Smooth muscle cell (in vitro differentiated cells): Measurements from ENCODE around the gene RFNG. TPM values are rescaled to one million over a fixed set of nuclear protein-coding genes. Genes with fewer than 3 reads are reported as not detected.

ENCODE experiments used
- DNase-seq: peaks from one replicate; lab custom pipeline; 2025; ENCODE audit not compliant: unreplicated experiment; lab: John Stamatoyannopoulos, UW
- H2AFZ ChIP-seq: fragments of 200-600 bp; sonication (generic); 2 replicates; pipeline ENCODE4 v1.6.0; 2016; ENCODE audit warnings: antibody characterized with exemption, low read depth, mild to moderate bottlenecking
- H3F3A ChIP-seq: fragments of 200-600 bp; sonication (generic); 2 replicates; pipeline ENCODE4 v1.6.0; 2017; ENCODE audit warnings: antibody characterized with exemption, low read depth
- H3K27ac ChIP-seq: fragments of 200-600 bp; sonication (generic); 2 replicates; pipeline ENCODE4 v1.5.1; 2016; ENCODE audit warnings: low read depth, mild to moderate bottlenecking
- H3K27me3 ChIP-seq: fragments of 200-600 bp; sonication (generic); 2 replicates; pipeline ENCODE4 v1.6.1; 2016; ENCODE audit warnings: low read depth, mild to moderate bottlenecking
- H3K36me3 ChIP-seq: fragments of 200-600 bp; sonication (generic); 2 replicates; pipeline ENCODE4 v1.5.1; 2016; ENCODE audit warnings: low read depth
- H3K4me1 ChIP-seq: fragments of 200-600 bp; sonication (generic); 2 replicates; pipeline ENCODE4 v1.5.1; 2016; ENCODE audit warnings: low read depth
- H3K4me2 ChIP-seq: fragments of 200-600 bp; sonication (generic); 2 replicates; pipeline ENCODE4 v1.6.0; 2016; ENCODE audit warnings: mild to moderate bottlenecking
- H3K4me3 ChIP-seq: fragments of 200-600 bp; sonication (generic); 2 replicates; pipeline ENCODE4 v1.5.1; 2016; ENCODE audit warnings: mild to moderate bottlenecking
- H3K79me2 ChIP-seq: fragments of 200-600 bp; sonication (generic); 2 replicates; pipeline ENCODE4 v1.6.0; 2016; ENCODE audit warnings: low read depth, mild to moderate bottlenecking
- H3K9ac ChIP-seq: fragments of 200-600 bp; sonication (generic); 2 replicates; pipeline ENCODE4 v1.6.0; 2016; ENCODE audit warnings: low read depth
- H3K9me3 ChIP-seq: fragments of 200-600 bp; sonication (generic); replicated peaks from 2 replicates; pipeline ENCODE4 v1.5.1; 2016; ENCODE audit warnings: low read depth
- H4K20me1 ChIP-seq: fragments of 200-600 bp; sonication (generic); 2 replicates; pipeline ENCODE4 v1.6.0; 2016; ENCODE audit warnings: low read depth
- CTCF ChIP-seq: fragments of 200-600 bp; sonication (generic); IDR thresholded peaks from 2 replicates; pipeline ENCODE4 v1.5.1; 2017; ENCODE audit warnings: borderline replicate concordance, mild to moderate bottlenecking, antibody characterized with exemption; ENCODE audit not compliant: insufficient read depth, poor library complexity, severe bottlenecking
- WGBS: methylation state at CpG from one replicate; pipeline ENCODE4 v1.1.7; 2016; ENCODE audit warnings: low lambda C conversion rate; 5-methylcytosine and 5-hydroxymethylcytosine counted together
- polyA plus RNA-seq: library from polyadenylated mRNA; unstranded; fragments of >200 nt; fragmentation: Nextera tagmentation; extraction: Ambion mirVana; gene quantifications from 2 replicates; pipeline ENCODE4 v1.2.1, GENCODE V29; 2016
- total RNA-seq: library from RNA; depleted of rRNA; stranded (reverse); fragments of >200 nt; gene quantifications from 2 replicates; pipeline ENCODE4 v1.2.3, GENCODE V29; 2014

The RFNG gene
- total and polyA plus RNA-seq, 2 experiments from 2014 or later = 27.1 to 54.9 TPM

GRCh38 chr17:82017612-82018151 lies 33.9 kb downstream of the RFNG start:
- H3K9me3 ChIP-seq = no peaks in the 10 kb centered on the region
- peaks cover 27% of the 10 kb centered on the region for H4K20me1 ChIP-seq

GRCh38 chr17:82016875-82017459 lies 34.6 kb downstream of the RFNG start:
- no peak overlapping the region for H2AFZ ChIP-seq
- H3K27ac ChIP-seq = no peak overlapping the region
- WGBS = 98% methylated on average over 11 of the region's 24 CpGs
- H3K4me3 ChIP-seq = no peak overlapping the region
- peaks cover 25% of the 10 kb centered on the region for H4K20me1 ChIP-seq
- H3K9me3 ChIP-seq = no peaks in the 10 kb centered on the region
- no peak for DNase-seq
- H3F3A ChIP-seq = no peaks in the 10 kb centered on the region
- H3K27me3 ChIP-seq = no peaks in the 10 kb centered on the region
- TF ChIP-seq CTCF = no peak
- H3K4me1 ChIP-seq = peaks cover 5% of the 10 kb centered on the region
- no peak overlapping the region for H3K4me2 ChIP-seq
- H3K79me2 ChIP-seq = peaks cover under 1% of the 10 kb centered on the region
- H3K36me3 ChIP-seq = no peaks in the 10 kb centered on the region
- no peak overlapping the region for H3K9ac ChIP-seq

More at GRCh38 chr17:82017612-82018151, 33.9 kb downstream of the RFNG start:
- Histone ChIP-seq H2AFZ (no peak overlapping the region), H3K27me3 (no peaks in the 10 kb centered on the region), H3F3A (no peaks in the 10 kb centered on the region), H3K79me2 (peaks cover 3% of the 10 kb centered on the region), H3K4me2 (no peak overlapping the region), H3K36me3 (no peaks in the 10 kb centered on the region), H3K4me1 (peaks cover 8% of the 10 kb centered on the region), H3K9ac (no peak overlapping the region), H3K4me3 (no peak overlapping the region), H3K27ac (no peak overlapping the region)
- no peak for DNase-seq
- WGBS = 95% methylated on average over 13 of the region's 13 CpGs
- TF ChIP-seq CTCF = no peak

GRCh38 chr17:82016061-82016874 lies 35.3 kb downstream of the RFNG start:
- TF ChIP-seq CTCF = no peak
- no peaks in the 10 kb centered on the region for H3K9me3 ChIP-seq
- peaks cover 18% of the 10 kb centered on the region for H4K20me1 ChIP-seq
- no peaks in the 10 kb centered on the region for H3K36me3 ChIP-seq
- H3K4me3 ChIP-seq = no peak overlapping the region
- 95% methylated on average over 26 of the region's 28 CpGs for WGBS
- DNase-seq = no peak
- no peaks in the 10 kb centered on the region for H3F3A ChIP-seq
- H2AFZ ChIP-seq = no peak overlapping the region
- H3K4me2 ChIP-seq = no peak overlapping the region
- no peak overlapping the region for H3K9ac ChIP-seq
- no peaks in the 10 kb centered on the region for H3K79me2 ChIP-seq
- H3K27me3 ChIP-seq = no peaks in the 10 kb centered on the region
- no peaks in the 10 kb centered on the region for H3K4me1 ChIP-seq
- no peak overlapping the region for H3K27ac ChIP-seq
